WTC11 (cell line): Measurements from ENCODE around the gene MMP21.

Experiments used
- CTCF ChIP-seq: fragments of 200-600 bp; IDR thresholded peaks from 2 replicates; pipeline ENCODE4 v1.8.0; 2022; ENCODE audit warnings: antibody characterized with exemption
- ELF4 ChIP-seq: sonication (generic); formaldehyde crosslinking; IDR thresholded peaks from 2 replicates; pipeline ENCODE4 v1.8.1; 2022; ENCODE audit warnings: low read depth, mild to moderate bottlenecking, moderate library complexity, missing genetic modification reagents
- NR2C2 ChIP-seq: sonication (generic); formaldehyde crosslinking; IDR thresholded peaks from 2 replicates; pipeline ENCODE4 v1.8.0; 2022; ENCODE audit warnings: mild to moderate bottlenecking, missing genetic modification reagents
- RELA ChIP-seq: sonication (generic); formaldehyde crosslinking; IDR thresholded peaks from 2 replicates; pipeline ENCODE4 v1.8.1; 2022; ENCODE audit warnings: missing genetic modification reagents, mild to moderate bottlenecking, borderline replicate concordance
- SP1 ChIP-seq: sonication (generic); formaldehyde crosslinking; conservative IDR thresholded peaks from 2 replicates; pipeline ENCODE4 v1.8.1; 2022; ENCODE audit warnings: missing genetic modification reagents
- ZNF317 ChIP-seq: sonication (generic); formaldehyde crosslinking; IDR thresholded peaks from 2 replicates; pipeline ENCODE4 v1.8.1; 2023; ENCODE audit warnings: low read depth, mild to moderate bottlenecking, moderate library complexity, missing genetic modification reagents, borderline replicate concordance
- TF ChIP-seq, protein P1 (sequence below): sonication (generic); formaldehyde crosslinking; IDR thresholded peaks from 2 replicates; pipeline ENCODE4 v1.8.1; 2022; ENCODE audit warnings: low read depth, missing genetic modification reagents, borderline replicate concordance

DNA sequence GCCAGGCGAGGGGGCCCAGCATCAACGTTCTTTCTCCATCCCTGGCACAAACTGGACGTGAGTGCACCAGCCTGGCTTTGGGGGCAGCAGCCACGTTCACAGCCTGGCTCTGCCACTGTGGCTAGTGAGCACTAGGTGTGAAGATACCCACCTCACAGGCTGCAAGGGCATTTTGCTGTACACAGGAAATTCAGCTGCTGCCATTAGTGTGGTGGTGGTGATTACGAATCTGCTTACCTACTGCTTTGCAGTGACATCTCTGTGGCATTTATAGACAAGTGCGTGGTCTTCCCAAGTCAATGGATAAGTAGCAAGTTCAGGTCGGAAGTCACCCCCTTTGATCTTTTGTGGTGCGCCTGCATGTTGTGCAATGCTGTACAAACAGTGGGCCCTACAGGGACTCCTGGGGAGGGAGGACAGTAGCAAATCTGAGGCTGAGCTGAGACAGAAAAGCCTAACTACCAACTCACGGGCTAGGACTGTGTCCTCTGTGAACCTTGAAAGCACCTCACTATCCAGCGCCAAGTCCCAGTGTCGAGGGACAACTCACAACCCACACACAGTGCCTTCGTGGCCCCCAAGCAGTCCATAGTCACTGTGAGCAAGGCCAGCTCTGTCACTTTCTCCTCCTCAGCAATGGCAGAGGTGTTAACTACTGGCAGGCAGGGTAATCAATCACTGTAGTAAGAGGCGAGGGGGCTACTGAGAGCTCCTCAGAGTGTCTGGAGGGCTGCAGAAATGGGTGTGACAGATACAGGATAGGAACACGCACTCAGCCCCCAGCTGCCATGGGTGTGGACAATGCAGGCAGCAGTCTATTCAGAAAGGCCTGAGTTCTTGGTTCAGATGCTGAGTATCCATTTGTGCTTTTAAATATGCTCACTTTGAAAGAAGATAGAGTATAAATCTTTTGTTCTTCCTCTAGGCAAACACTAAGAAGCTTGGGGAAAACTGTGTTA lies 17.0 kb upstream of the MMP21 start:
- TF ChIP-seq CTCF, result no peak
- no peak for TF ChIP-seq SP1 (CRISPR knock-in tag)
- no peak for TF ChIP-seq ZNF317
- TF ChIP-seq, protein P1, sequence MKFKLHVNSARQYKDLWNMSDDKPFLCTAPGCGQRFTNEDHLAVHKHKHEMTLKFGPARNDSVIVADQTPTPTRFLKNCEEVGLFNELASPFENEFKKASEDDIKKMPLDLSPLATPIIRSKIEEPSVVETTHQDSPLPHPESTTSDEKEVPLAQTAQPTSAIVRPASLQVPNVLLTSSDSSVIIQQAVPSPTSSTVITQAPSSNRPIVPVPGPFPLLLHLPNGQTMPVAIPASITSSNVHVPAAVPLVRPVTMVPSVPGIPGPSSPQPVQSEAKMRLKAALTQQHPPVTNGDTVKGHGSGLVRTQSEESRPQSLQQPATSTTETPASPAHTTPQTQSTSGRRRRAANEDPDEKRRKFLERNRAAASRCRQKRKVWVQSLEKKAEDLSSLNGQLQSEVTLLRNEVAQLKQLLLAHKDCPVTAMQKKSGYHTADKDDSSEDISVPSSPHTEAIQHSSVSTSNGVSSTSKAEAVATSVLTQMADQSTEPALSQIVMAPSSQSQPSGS (CRISPR knock-in tag), result no peak
- TF ChIP-seq NR2C2 (CRISPR knock-in tag), result no peak
- TF ChIP-seq RELA (CRISPR knock-in tag), result no peak
- no peak for TF ChIP-seq ELF4
